HepG2 (cell line): ENCODE results near the gene PODXL. TPM values are rescaled to one million over a fixed set of nuclear protein-coding genes. Genes with fewer than 3 reads are reported as not detected.
A peak's percentile ranks its signal among the peaks of the same experiment; 100 is the strongest.

Source experiments
- CREM ChIP-seq, 2 experiments: sonication (generic) in 1 of 2; formaldehyde crosslinking in 1 of 2; IDR thresholded peaks; 2 replicates each; pipeline versions ENCODE4 v1.4.0 to v1.6.1; 2016 to 2020; ENCODE audit warnings: antibody characterized with exemption in 1 of 2, mild to moderate bottlenecking in 1 of 2, missing genetic modification reagents in 1 of 2
- GFI1 ChIP-seq: sonication (generic); formaldehyde crosslinking; IDR thresholded peaks from 2 replicates; pipeline ENCODE4 v1.5.0; 2020; ENCODE audit warnings: missing genetic modification reagents, mild to moderate bottlenecking, borderline replicate concordance
- GLMP ChIP-seq: sonication (generic); formaldehyde crosslinking; IDR thresholded peaks from 2 replicates; pipeline ENCODE4 v1.9.0; 2021; ENCODE audit warnings: missing genetic modification reagents, mild to moderate bottlenecking, borderline replicate concordance
- HIC2 ChIP-seq: sonication (generic); formaldehyde crosslinking; IDR thresholded peaks from 2 replicates; pipeline ENCODE4 v1.9.0; 2022; ENCODE audit warnings: low read depth, missing genetic modification reagents
- MXI1 ChIP-seq: IDR thresholded peaks from 3 replicates; pipeline ENCODE4 v1.6.1; 2012; ENCODE audit warnings: low read depth, low read length, inconsistent platforms, borderline replicate concordance
- MYPOP ChIP-seq: sonication (generic); formaldehyde crosslinking; IDR thresholded peaks from 2 replicates; pipeline ENCODE4 v1.8.1; 2023; ENCODE audit warnings: mild to moderate bottlenecking, moderate library complexity, missing genetic modification reagents
- PRMT3 ChIP-seq: sonication (generic); formaldehyde crosslinking; IDR thresholded peaks from 2 replicates; pipeline ENCODE4 v1.8.1; 2022; ENCODE audit warnings: low read depth, mild to moderate bottlenecking, moderate library complexity, missing genetic modification reagents, borderline replicate concordance
- PTBP1 ChIP-seq: fragments of 200-400 bp; formaldehyde crosslinking; IDR thresholded peaks from 2 replicates; pipeline ENCODE4 v1.6.1; 2018; ENCODE audit warnings: low read length, low read depth; ENCODE audit not compliant: poor library complexity, severe bottlenecking
- SOX13 ChIP-seq, 3 experiments: fragments of 450-650 bp in 1 of 3; sonication (generic) in 1 of 3; formaldehyde crosslinking in 1 of 3; IDR thresholded peaks in 2 of 3; conservative IDR thresholded peaks in 1 of 3; 2 replicates each; pipeline versions ENCODE4 v1.5.0 to v1.6.1; 2016 to 2020; ENCODE audit warnings: antibody characterized with exemption in 1 of 3, mild to moderate bottlenecking in 1 of 3, missing compliant biosample characterization in 1 of 3, missing genetic modification reagents in 1 of 3, moderate library complexity in 1 of 3
- ZBTB1 ChIP-seq: sonication (generic); formaldehyde crosslinking; IDR thresholded peaks from 2 replicates; pipeline ENCODE4 v1.4.0; 2020; ENCODE audit warnings: missing genetic modification reagents, borderline replicate concordance
- ZMYM3 ChIP-seq: sonication (generic); formaldehyde crosslinking; IDR thresholded peaks from 2 replicates; pipeline ENCODE4 v1.5.1; 2020; ENCODE audit warnings: mild to moderate bottlenecking, missing genetic modification reagents
- ZNF362 ChIP-seq: sonication (generic); formaldehyde crosslinking; IDR thresholded peaks from 2 replicates; pipeline ENCODE4 v1.4.0; 2020; ENCODE audit warnings: missing genetic modification reagents, mild to moderate bottlenecking, borderline replicate concordance
- ZNF574 ChIP-seq: sonication (generic); formaldehyde crosslinking; IDR thresholded peaks from 2 replicates; pipeline ENCODE4 v1.4.0; 2020; ENCODE audit warnings: missing genetic modification reagents
- ZNF576 ChIP-seq: sonication (generic); formaldehyde crosslinking; IDR thresholded peaks from 2 replicates; pipeline ENCODE4 v1.4.0; 2020; ENCODE audit warnings: mild to moderate bottlenecking, missing genetic modification reagents
- ZNF605 ChIP-seq: sonication (generic); formaldehyde crosslinking; IDR thresholded peaks from 2 replicates; pipeline ENCODE4 v1.8.0; 2022; ENCODE audit warnings: mild to moderate bottlenecking, missing genetic modification reagents
- polyA plus RNA-seq, 8 experiments: library from polyadenylated mRNA; depleted of rRNA in 3 of 8; stranded (reverse) in 7 of 8; unstranded in 1 of 8; fragments of >200 nt; fragmentation: Illumina TruSeq in 4 of 8; extraction: Trizol in 4 of 8; gene quantifications; 2 replicates each; pipeline versions ENCODE4 v1.2.1 to v1.2.3, GENCODE V29; 2011 to 2016; ENCODE audit warnings: low read depth in 4 of 8, missing spikeins in 1 of 8, mixed read lengths in 1 of 8; ENCODE audit not compliant: insufficient read depth in 1 of 8
- total RNA-seq, 5 experiments: library from RNA; depleted of rRNA; stranded (reverse); fragments of >200 nt; fragmentation: Illumina TruSeq; extraction: Trizol; gene quantifications; 2 replicates each; pipeline ENCODE4 v1.2.3, GENCODE V29; 2016; ENCODE audit warnings: low read depth in 1 of 5

Gene PODXL
- total and polyA plus RNA-seq, 2 of the 13 experiments (the other 11 are each of a cell fraction or from before 2014, with no cell fraction given) = 0.22 to 0.54 TPM

- TF ChIP-seq ZNF574 (CRISPR knock-in tag) = peak; percentile 50; the same call in 1 of the 2 replicates
- peak; percentile 86 for TF ChIP-seq PTBP1
- no peak for TF ChIP-seq MYPOP (CRISPR knock-in tag)
- no peak for TF ChIP-seq PRMT3 (CRISPR knock-in tag)
- 0 out of 2 replicates have a peak, but pooled peaks have one; percentile 36 for TF ChIP-seq ZMYM3
- no peak for TF ChIP-seq GLMP (CRISPR knock-in tag)
- TF ChIP-seq MXI1 = 0 out of 3 replicates have a peak, but pooled peaks have one; percentile 36
- peak; percentile 72; the same call in 1 of the 2 replicates for TF ChIP-seq HIC2
- TF ChIP-seq SOX13 (IDR thresholded peaks at IDR 0.05) = no peak
- TF ChIP-seq SOX13 (CRISPR knock-in tag; conservative IDR thresholded peaks at IDR 0.05 in 1 of 2, IDR thresholded peaks at IDR 0.05 in 1 of 2) = 0 out of 4 replicates have a peak, but pooled peaks of 1 of the 2 experiments have one; percentile 6
- no peak for TF ChIP-seq CREM (IDR thresholded peaks at IDR 0.05)
- TF ChIP-seq CREM (CRISPR knock-in tag; IDR thresholded peaks at IDR 0.05) = no peak
- TF ChIP-seq ZNF605 (CRISPR knock-in tag) = 0 out of 2 replicates have a peak, but pooled peaks have one; percentile 43
- TF ChIP-seq ZBTB1 (CRISPR knock-in tag) = no peak
- TF ChIP-seq ZNF576 (CRISPR knock-in tag) = no peak
- TF ChIP-seq GFI1 (CRISPR knock-in tag) = no peak
- TF ChIP-seq ZNF362 (CRISPR knock-in tag) = no peak
Measured at GRCh38 chr7:131513245-131514061, 43.0 kb downstream of the PODXL start (continued).
